Activated effector memory CD4-positive, alpha-beta T cell treated with Interleukin-2 at 50 U/mL for 16 hours (primary cell): ENCODE data around the gene CALCB.

Source experiments
- DNase-seq: peaks from one replicate; pipeline ENCODE4 v3.0.0-alpha.2; 2020

Gene CALCB

GRCh38 chr11:15074206-15075161, 1.1 kb downstream of the CALCB start:
- peak; percentile 73 for DNase-seq

GRCh38 chr11:15075162-15075526, 1.8 kb downstream of the CALCB start:
- no peak for DNase-seq

GRCh38 chr11:15091175-15091574, 17.8 kb downstream of the CALCB start:
- DNase-seq, result no peak

- DNase-seq, result no peak
These were observed 18.2 kb downstream of the CALCB start for GRCh38 chr11:15091625-15092024.

GRCh38 chr11:15093432-15093831, 20.0 kb downstream of the CALCB start:
- DNase-seq, result no peak

- DNase-seq, result no peak
These were observed 22.4 kb downstream of the CALCB start for GRCh38 chr11:15095736-15096228.

- no peak for DNase-seq
These were observed 24.0 kb downstream of the CALCB start for GRCh38 chr11:15097411-15097810.

- no peak for DNase-seq
These were observed 25.9 kb downstream of the CALCB start for GRCh38 chr11:15099267-15099666.

GRCh38 chr11:15101072-15101709, 27.8 kb downstream of the CALCB start:
- DNase-seq, result no peak

- no peak for DNase-seq
These were observed 30.8 kb downstream of the CALCB start for GRCh38 chr11:15104166-15104565.

- DNase-seq, result no peak
These were observed 33.0 kb downstream of the CALCB start for GRCh38 chr11:15106201-15106965.

- no peak for DNase-seq
These were observed 34.5 kb downstream of the CALCB start for GRCh38 chr11:15107730-15108515.

- DNase-seq, result no peak
These were observed 35.3 kb downstream of the CALCB start for GRCh38 chr11:15108592-15109130.

GRCh38 chr11:15109602-15110001, 36.2 kb downstream of the CALCB start:
- DNase-seq, result no peak

GRCh38 chr11:15111215-15111614, 37.8 kb downstream of the CALCB start:
- no peak for DNase-seq

GRCh38 chr11:15112131-15112541, 38.7 kb downstream of the CALCB start:
- DNase-seq, result no peak

GRCh38 chr11:15113381-15113780, 40.0 kb downstream of the CALCB start:
- no peak for DNase-seq

GRCh38 chr11:15114501-15115475, 41.4 kb downstream of the CALCB start, which contains the start of gene INSC:
Gene INSC (plus strand): TSS chr11:15114923. CDS start chr11:15149175, 34,252 bp downstream.
- DNase-seq, result no peak

GRCh38 chr11:15115686-15116085, 42.3 kb downstream of the CALCB start:
- DNase-seq, result no peak

GRCh38 chr11:15117751-15118150, 44.4 kb downstream of the CALCB start:
- DNase-seq, result no peak

GRCh38 chr11:15118431-15118830, 45.0 kb downstream of the CALCB start:
- DNase-seq, result no peak
